Measurements from ENCODE around the gene MYO5C. TPM values are rescaled to one million over a fixed set of nuclear protein-coding genes. Genes with fewer than 3 reads are reported as not detected.

The MYO5C gene
- total and polyA plus RNA-seq, 10 of the 15 experiments (the other 5 are each of a cell fraction or from before 2014, with no cell fraction given): 0.29 to 1.3 (median 0.75) TPM

DNA sequence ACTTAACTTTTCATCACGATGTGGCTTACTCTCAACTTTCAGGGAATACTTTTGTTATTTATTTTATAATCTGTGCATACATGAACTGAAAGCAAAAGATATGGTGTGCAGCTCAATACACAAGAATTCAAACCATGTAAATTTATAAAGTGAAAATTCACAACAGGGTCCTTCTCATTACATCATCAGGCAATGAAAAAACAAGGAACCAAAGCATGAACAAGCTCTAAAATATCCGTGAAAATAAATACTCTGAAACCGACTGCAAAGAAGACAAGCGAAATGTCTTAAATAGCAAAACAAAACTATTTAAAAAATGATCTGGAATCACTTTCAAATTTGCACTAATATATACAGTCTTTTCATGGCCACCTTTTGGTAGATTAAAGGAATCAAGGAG lies 133.3 kb downstream of the MYO5C start:
- Histone ChIP-seq H3K27me3 (replicated peaks in 1 of 2; ENCODE audit: control insufficient read depth in 2 of 2, insufficient read depth in 2 of 2, low read length in 1 of 2) (no peaks in the 10 kb centered on the region), H3K36me3 (ENCODE audit: control insufficient read depth in 2 of 2, insufficient read depth in 2 of 2, low read length in 1 of 2) (no peaks in the 10 kb centered on the region; a peak in 1 of 4 replicates), H3K79me2 (ENCODE audit: control insufficient read depth, insufficient read depth, low read length) (no peaks in the 10 kb centered on the region), H4K20me1 (ENCODE audit: control insufficient read depth, insufficient read depth) (no peaks in the 10 kb centered on the region), H3K4me2 (ENCODE audit: control insufficient read depth, insufficient read depth) (no peak overlapping the region), H2AFZ (ENCODE audit: control insufficient read depth, low read depth, low read length) (no peak overlapping the region), H3K9me3 (replicated peaks; ENCODE audit: control insufficient read depth, insufficient read depth, low read length) (no peaks in the 10 kb centered on the region), H3K4me1 (ENCODE audit: control insufficient read depth, insufficient read depth, low read length) (no peaks in the 10 kb centered on the region), H3K9ac (ENCODE audit: control insufficient read depth, insufficient read depth, low read length) (no peak overlapping the region), H3K27ac (ENCODE audit: control insufficient read depth, insufficient read depth) (no peak overlapping the region), H3K4me3 (no peak overlapping the region)
- FAIRE-seq (no peak), DNase-seq (ENCODE audit: low read depth, low spot score) (no peak), ATAC-seq (no peak)
- intact Hi-C loops (cut with micrococcal nuclease; ENCODE audit: unreplicated experiment): no loop called here
- WGBS (ENCODE audit: insufficient coverage, insufficient replicate concordance, low lambda C conversion rate, missing lambda C conversion rate): 79% methylated on average over 4 of the region's 4 CpGs
- RAD21 ChIA-PET (ENCODE audit: unreplicated experiment): no interaction called here
- SMC1A ChIA-PET (ENCODE audit: uncharacterized antibody, unreplicated experiment): interaction anchor here (1.1 to 1.5 kb wide), 2 partner anchors 21 to 279 kb away, joined by 3 read pairs; no protein-coding TSS in a partner anchor
- POLR2A ChIA-PET: no interaction called here
- CTCF ChIA-PET: interaction anchor here (0.6 to 1.9 kb wide), 5 partner anchors 17 to 307 kb away, joined by 3 to 6 read pairs (median 3); no protein-coding TSS in a partner anchor
- TF ChIP-seq IRF4 (IDR thresholded peaks at IDR 0.05; ENCODE audit: low read depth, low read length) (no peak), IKZF2 (IDR thresholded peaks at IDR 0.05) (no peak)
- in situ Hi-C loops (cut with MboI): no loop called here
- BruUV-seq (replicated peaks): no TSS peak

DNA sequence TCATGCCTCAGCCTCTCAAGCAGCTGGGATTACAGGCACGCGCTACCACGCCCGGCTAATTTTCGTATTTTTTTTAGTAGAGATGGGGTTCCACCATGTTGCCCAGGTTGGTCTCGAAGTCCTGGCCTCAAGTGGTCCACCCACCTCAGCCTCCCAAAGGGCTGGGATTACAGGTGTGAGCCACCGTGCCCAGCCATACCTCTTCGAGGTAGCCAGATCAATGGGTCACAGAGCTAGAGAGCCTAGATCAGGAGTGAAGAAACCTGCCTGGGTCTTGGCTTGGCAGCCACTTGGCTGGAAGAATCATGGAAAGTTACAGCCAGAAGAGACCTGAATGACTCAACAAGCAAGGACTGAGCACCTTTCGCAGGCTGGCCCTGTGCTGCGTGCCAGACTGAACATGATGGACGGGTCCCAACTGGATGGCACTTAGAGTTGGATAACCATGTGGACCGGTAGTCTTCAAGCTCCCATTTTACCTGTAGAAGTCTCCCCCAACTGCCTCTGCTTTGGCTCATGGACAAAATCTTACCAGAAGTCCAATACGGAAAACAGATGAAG lies 134.1 kb downstream of the MYO5C start:
- Histone ChIP-seq H3K4me3 (no peak overlapping the region), H3K4me1 (ENCODE audit: control insufficient read depth, insufficient read depth, low read length) (no peaks in the 10 kb centered on the region), H3K9ac (ENCODE audit: control insufficient read depth, insufficient read depth, low read length) (no peak overlapping the region), H3K27me3 (replicated peaks in 1 of 2; ENCODE audit: control insufficient read depth in 2 of 2, insufficient read depth in 2 of 2, low read length in 1 of 2) (no peaks in the 10 kb centered on the region), H3K36me3 (ENCODE audit: control insufficient read depth in 2 of 2, insufficient read depth in 2 of 2, low read length in 1 of 2) (no peaks in the 10 kb centered on the region; a peak in 1 of 4 replicates), H3K4me2 (ENCODE audit: control insufficient read depth, insufficient read depth) (no peak overlapping the region), H3K9me3 (replicated peaks; ENCODE audit: control insufficient read depth, insufficient read depth, low read length) (no peaks in the 10 kb centered on the region), H3K27ac (ENCODE audit: control insufficient read depth, insufficient read depth) (no peak overlapping the region), H2AFZ (ENCODE audit: control insufficient read depth, low read depth, low read length) (no peak overlapping the region), H4K20me1 (ENCODE audit: control insufficient read depth, insufficient read depth) (no peaks in the 10 kb centered on the region), H3K79me2 (ENCODE audit: control insufficient read depth, insufficient read depth, low read length) (no peaks in the 10 kb centered on the region)
- SMC1A ChIA-PET (ENCODE audit: uncharacterized antibody, unreplicated experiment): interaction anchor here (0.9 to 1.7 kb wide), 4 partner anchors 10 to 64 kb away, joined by 3 to 5 read pairs (median 4); no protein-coding TSS in a partner anchor
- RAD21 ChIA-PET (ENCODE audit: unreplicated experiment): no interaction called here
- CTCF ChIA-PET: interaction anchor here (1.9 kb wide), 1 partner anchor 47 kb away, joined by 6 read pairs; no protein-coding TSS in a partner anchor
- intact Hi-C loops (cut with micrococcal nuclease; ENCODE audit: unreplicated experiment): no loop called here
- FAIRE-seq: no peak
- POLR2A ChIA-PET: no interaction called here
- TF ChIP-seq PAX8 (IDR thresholded peaks at IDR 0.05) (no peak), RELA (IDR thresholded peaks at IDR 0.05; ENCODE audit: borderline replicate concordance, partially characterized antibody) (no peak), ZNF274 (IDR thresholded peaks at IDR 0.05; ENCODE audit: insufficient read depth, insufficient read length) (no peak), POU2F2 (IDR thresholded peaks at IDR 0.05; ENCODE audit: borderline replicate concordance, low read depth, low read length) (no peak), SPI1 (IDR thresholded peaks at IDR 0.05; ENCODE audit: borderline replicate concordance, insufficient read depth, low read depth, low read length) (no peak), RAD51 (IDR thresholded peaks at IDR 0.05) (no peak), EGR1 (IDR thresholded peaks at IDR 0.05; ENCODE audit: borderline replicate concordance in 1 of 2, low read depth in 2 of 2, low read length in 2 of 2) (no peak), SREBF1 (IDR thresholded peaks at IDR 0.05; ENCODE audit: low read length) (no peak), ZBED1 (IDR thresholded peaks at IDR 0.05; ENCODE audit: borderline replicate concordance) (no peak), YBX1 (IDR thresholded peaks at IDR 0.05) (no peak), RB1 (IDR thresholded peaks at IDR 0.05; ENCODE audit: borderline replicate concordance) (no peak), PAX5 (IDR thresholded peaks at IDR 0.05; ENCODE audit: borderline replicate concordance, low read depth, low read length) (no peak), MEF2A (IDR thresholded peaks at IDR 0.05; ENCODE audit: insufficient read depth, low read depth, low read length) (no peak), KAT2A (conservative IDR thresholded peaks at IDR 0.05; ENCODE audit: control insufficient read depth, low read depth, low read length) (no peak)
- DNase-seq (ENCODE audit: low read depth, low spot score): no peak
- WGBS (ENCODE audit: insufficient coverage, insufficient replicate concordance, low lambda C conversion rate, missing lambda C conversion rate): 92% methylated on average over 13 of the region's 13 CpGs
- ATAC-seq: no peak
- BruUV-seq (replicated peaks): no TSS peak
- in situ Hi-C loops (cut with MboI): no loop called here

Measured in GM12878 (cell line).